B cell (primary cell): Measurements from ENCODE around the gene RNF32. TPM values are rescaled to one million over a fixed set of nuclear protein-coding genes. Genes with fewer than 3 reads are reported as not detected.

ENCODE experiments used
- ATAC-seq: fragments of 200-7000 bp; cut with Tn5 transposase; one replicate; pipeline ENCODE4 v1.10.0; 2021; ENCODE audit warnings: low read depth, mild to moderate bottlenecking, moderate number of reproducible peaks, moderate library complexity
- CTCF ChIA-PET: fragments of 350-600 bp; sonication (Branson Sonifier 250); formaldehyde crosslinking; loops from one replicate; lab custom pipeline; 2021; ENCODE audit warnings: antibody characterized with exemption, inconsistent platforms; lab: Charles Lee
- POLR2A ChIA-PET: fragments of 350-600 bp; sonication (Branson Sonifier 250); formaldehyde crosslinking; loops from one replicate; lab custom pipeline; 2021; ENCODE audit warnings: antibody characterized with exemption; lab: Charles Lee
- DNase-seq: peaks from one replicate; pipeline ENCODE4 v3.0.0; 2013
- H2AFZ ChIP-seq: 2 replicates; pipeline ENCODE4 v1.6.1; 2012; ENCODE audit warnings: mild to moderate bottlenecking, low read depth, low read length; ENCODE audit not compliant: insufficient read depth, poor library complexity, severe bottlenecking
- H3K27ac ChIP-seq, 2 donors: 1 replicate in 1 of 2; 2 replicates in 1 of 2; pipeline ENCODE4 v1.5.1; 2012 to 2013; ENCODE audit warnings: low read length in 2 of 2, mild to moderate bottlenecking in 2 of 2, moderate library complexity in 1 of 2
- H3K27me3 ChIP-seq, 4 experiments: fragments of 200-600 bp in 1 of 4; sonication (generic) in 1 of 4; replicated peaks in 1 of 4; 1 replicate in 2 of 4; 2 replicates in 2 of 4; pipeline versions ENCODE4 v1.6.1 to v1.7.0; 2013 to 2016; ENCODE audit warnings: low read length in 3 of 4, mild to moderate bottlenecking in 2 of 4, mixed read lengths in 1 of 4, moderate library complexity in 1 of 4; ENCODE audit not compliant: insufficient read depth in 4 of 4, control insufficient read depth in 3 of 4; ENCODE audit errors: control extremely low read depth in 1 of 4
- H3K36me3 ChIP-seq, 2 experiments: replicated peaks in 1 of 2; 1 replicate in 1 of 2; 2 replicates in 1 of 2; pipeline versions ENCODE4 v1.6.1 to v1.7.1; 2013; ENCODE audit warnings: low read length in 1 of 2; ENCODE audit not compliant: insufficient read depth in 2 of 2, control insufficient read depth in 1 of 2; ENCODE audit errors: control extremely low read depth in 1 of 2, extremely low read depth in 1 of 2
- H3K4me1 ChIP-seq, 2 donors: fragments of 200-600 bp in 1 of 2; sonication (generic) in 1 of 2; 1 replicate in 1 of 2; 2 replicates in 1 of 2; pipeline versions ENCODE4 v1.5.1 to v1.6.1; 2013 to 2017; ENCODE audit warnings: low read length in 2 of 2; ENCODE audit not compliant: control insufficient read depth in 2 of 2, insufficient read depth in 2 of 2
- H3K4me2 ChIP-seq: replicated peaks from 2 replicates; pipeline ENCODE3; 2012; ENCODE audit warnings: mild to moderate bottlenecking, low read depth, low read length; ENCODE audit not compliant: poor library complexity, severe bottlenecking
- H3K4me3 ChIP-seq, 5 experiments: fragments of 200-600 bp in 1 of 5; sonication (generic) in 1 of 5; 1 replicate in 3 of 5; 2 replicates in 2 of 5; pipeline versions ENCODE4 v1.5.1 to v1.7.0; 2011 to 2016; ENCODE audit warnings: low read length in 4 of 5, mild to moderate bottlenecking in 4 of 5, low read depth in 2 of 5, control low read depth in 1 of 5, moderate library complexity in 1 of 5; ENCODE audit not compliant: insufficient read depth in 1 of 5; ENCODE audit errors: control extremely low read depth in 1 of 5, extremely low read depth in 1 of 5
- H3K79me2 ChIP-seq: fragments of 200-600 bp; sonication (generic); one replicate; pipeline ENCODE4 v1.6.0; 2016; ENCODE audit warnings: low read length; ENCODE audit not compliant: control insufficient read depth, insufficient read depth
- H3K9ac ChIP-seq: fragments of 200-600 bp; sonication (generic); 2 replicates; pipeline ENCODE4 v1.6.1; 2017; ENCODE audit warnings: mild to moderate bottlenecking, low read length, moderate library complexity
- H3K9me3 ChIP-seq, 3 donors: one replicate each; pipeline versions ENCODE4 v1.6.1 to v1.7.1; 2013; ENCODE audit warnings: low read length in 2 of 3; ENCODE audit not compliant: control insufficient read depth in 2 of 3, insufficient read depth in 1 of 3; ENCODE audit errors: control extremely low read depth in 1 of 3
- H4K20me1 ChIP-seq: 2 replicates; pipeline ENCODE4 v1.6.0; 2012; ENCODE audit warnings: mild to moderate bottlenecking, low read length; ENCODE audit not compliant: insufficient read depth, control insufficient read depth, poor library complexity, severe bottlenecking
- H3K27ac Mint-ChIP-seq: one replicate; pipeline ENCODE4 v1.8.0; 2021; ENCODE audit warnings: mixed read lengths
- H3K27me3 Mint-ChIP-seq: one replicate; pipeline ENCODE4 v1.8.0; 2021; ENCODE audit warnings: mixed read lengths
- H3K4me1 Mint-ChIP-seq: one replicate; pipeline ENCODE4 v1.8.0; 2021; ENCODE audit warnings: mixed read lengths
- H3K4me3 Mint-ChIP-seq: one replicate; pipeline ENCODE4 v1.8.0; 2021; ENCODE audit warnings: mixed read lengths
- H3K9me3 Mint-ChIP-seq: one replicate; pipeline ENCODE4 v1.8.0; 2022; ENCODE audit warnings: mixed read lengths; ENCODE audit not compliant: insufficient read depth
- EZH2 ChIP-seq: IDR thresholded peaks from 2 replicates; pipeline ENCODE4 v1.6.1; 2012; ENCODE audit warnings: borderline replicate concordance, low read depth, mild to moderate bottlenecking, moderate library complexity, low read length; ENCODE audit not compliant: insufficient read depth, poor library complexity, severe bottlenecking
- WGBS: methylation state at CpG from one replicate; pipeline ENCODE4 v1.1.5; 2013; ENCODE audit warnings: missing lambda C conversion rate; ENCODE audit not compliant: insufficient coverage; 5-methylcytosine and 5-hydroxymethylcytosine counted together
- intact Hi-C: fragments of 100-400 bp; cut with micrococcal nuclease; formaldehyde crosslinking; loops from one replicate; pipeline ENCODE4 v1.10.0; 2022
- polyA plus RNA-seq: library from polyadenylated mRNA; depleted of rRNA; stranded (reverse); fragments of >200 nt; gene quantifications from 2 replicates; pipeline ENCODE4 v1.2.3, GENCODE V29; 2012
- total RNA-seq, 2 donors: library from RNA; stranded (reverse); fragments of 120-200 nt in 1 of 2; gene quantifications; 1 replicate in 1 of 2; 2 replicates in 1 of 2; pipeline versions ENCODE4 v1.2.3 to v1.2.4, GENCODE V29; 2013 to 2022
- TF ChIP-seq, protein P1 (sequence below): fragments of 200-600 bp; IDR thresholded peaks from one replicate; pipeline ENCODE4 v1.8.0; 2022; ENCODE audit warnings: antibody characterized with exemption, mild to moderate bottlenecking

The RNF32 gene
- total and polyA plus RNA-seq, 2 donors (not counting 1 experiment from before 2014, with no cell fraction given) = 1.6 to 2.3 TPM

DNA sequence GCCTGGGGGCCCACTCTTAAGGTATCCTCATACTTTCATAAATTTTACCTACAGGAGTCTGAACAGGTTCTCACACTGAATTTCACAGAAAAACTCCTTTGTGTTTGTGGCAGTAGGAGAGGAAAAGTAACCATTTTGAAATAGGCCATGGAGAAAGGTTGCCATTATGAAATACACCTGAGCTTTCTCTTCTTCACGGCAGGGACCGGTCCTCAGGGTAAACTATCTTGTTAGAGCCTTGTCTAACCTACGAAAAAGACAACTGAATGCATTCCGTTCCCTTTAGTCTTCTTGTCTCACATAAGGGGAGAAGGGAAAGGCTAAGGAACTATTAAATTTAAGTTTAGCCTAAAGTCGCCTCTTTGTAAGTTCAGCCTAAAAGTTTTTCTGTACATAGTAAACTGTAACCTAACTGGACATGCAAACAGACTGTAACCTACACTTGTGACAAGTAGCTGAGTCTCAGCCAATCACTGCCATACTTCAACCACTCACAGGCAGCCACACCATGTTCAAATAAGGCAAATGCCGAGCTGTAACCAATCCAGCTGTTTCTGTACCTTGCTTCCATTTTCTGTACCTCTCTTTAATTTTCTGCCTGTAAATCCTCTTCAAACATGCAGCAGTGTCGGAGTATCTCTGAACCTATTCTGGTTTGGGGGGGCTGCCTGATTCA, 14.2 kb upstream of the RNF32 start:
- no peak overlapping the region for H2AFZ ChIP-seq
- Mint-ChIP-seq H3K9me3 (peaks cover 16% of the 10 kb centered on the region), H3K27me3 (peaks cover 10% of the 10 kb centered on the region), H3K4me3 (no peak overlapping the region), H3K4me1 (no peaks in the 10 kb centered on the region), H3K27ac (no peak overlapping the region)
- WGBS = 96% methylated on average over 3 of the region's 7 CpGs
- no peaks in the 10 kb centered on the region for H3K36me3 ChIP-seq
- intact Hi-C loops = no loop called here
- no peaks in the 10 kb centered on the region for H3K4me1 ChIP-seq
- H3K79me2 ChIP-seq = no peaks in the 10 kb centered on the region
- H3K9me3 ChIP-seq = peaks cover 0 to 22% (median 18%) of the 10 kb centered on the region in 3 donors
- no peaks in the 10 kb centered on the region for H4K20me1 ChIP-seq
- ChIA-PET CTCF (interaction anchor here (0.7 kb wide), 1 partner anchor 624 kb away, joined by 4 read pairs; no protein-coding TSS in a partner anchor), POLR2A (no interaction called here)
- H3K4me3 ChIP-seq = no peak overlapping the region
- DNase-seq = no peak
- no peak overlapping the region for H3K27ac ChIP-seq
- ATAC-seq = no peak
- no peak overlapping the region for H3K4me2 ChIP-seq
- no peak for TF ChIP-seq EZH2
- TF ChIP-seq, protein P1, sequence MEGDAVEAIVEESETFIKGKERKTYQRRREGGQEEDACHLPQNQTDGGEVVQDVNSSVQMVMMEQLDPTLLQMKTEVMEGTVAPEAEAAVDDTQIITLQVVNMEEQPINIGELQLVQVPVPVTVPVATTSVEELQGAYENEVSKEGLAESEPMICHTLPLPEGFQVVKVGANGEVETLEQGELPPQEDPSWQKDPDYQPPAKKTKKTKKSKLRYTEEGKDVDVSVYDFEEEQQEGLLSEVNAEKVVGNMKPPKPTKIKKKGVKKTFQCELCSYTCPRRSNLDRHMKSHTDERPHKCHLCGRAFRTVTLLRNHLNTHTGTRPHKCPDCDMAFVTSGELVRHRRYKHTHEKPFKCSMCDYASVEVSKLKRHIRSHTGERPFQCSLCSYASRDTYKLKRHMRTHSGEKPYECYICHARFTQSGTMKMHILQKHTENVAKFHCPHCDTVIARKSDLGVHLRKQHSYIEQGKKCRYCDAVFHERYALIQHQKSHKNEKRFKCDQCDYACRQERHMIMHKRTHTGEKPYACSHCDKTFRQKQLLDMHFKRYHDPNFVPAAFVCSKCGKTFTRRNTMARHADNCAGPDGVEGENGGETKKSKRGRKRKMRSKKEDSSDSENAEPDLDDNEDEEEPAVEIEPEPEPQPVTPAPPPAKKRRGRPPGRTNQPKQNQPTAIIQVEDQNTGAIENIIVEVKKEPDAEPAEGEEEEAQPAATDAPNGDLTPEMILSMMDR = no peak
- H3K9ac ChIP-seq = no peak overlapping the region
- H3K27me3 ChIP-seq = peaks cover 0 to 12% (median 2%) of the 10 kb centered on the region in 4 experiments

DNA sequence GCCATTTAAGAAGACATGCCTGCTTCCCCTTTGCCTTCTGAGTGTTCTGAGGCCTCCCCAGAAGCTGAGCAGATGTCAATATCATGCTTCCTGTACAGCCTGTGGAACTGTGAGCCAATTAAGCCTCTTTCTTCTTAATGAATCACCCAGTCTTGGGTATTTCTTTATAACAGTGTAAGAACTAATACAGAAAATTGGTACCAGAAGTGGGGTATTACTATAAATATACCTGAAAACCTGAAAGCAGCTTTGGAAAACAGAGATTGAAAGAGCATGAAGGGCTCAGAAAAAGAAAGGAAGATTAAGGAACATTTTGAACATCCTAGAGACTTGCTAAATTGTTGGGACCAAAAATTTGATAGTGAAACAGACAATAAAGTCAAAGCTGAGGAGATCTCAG, 12.0 kb upstream of the RNF32 start:
- peaks cover 0 to 7% (median 0%) of the 10 kb centered on the region in 4 experiments for H3K27me3 ChIP-seq
- H3K9me3 ChIP-seq = peaks cover 0 to 18% (median 18%) of the 10 kb centered on the region in 3 donors
- H4K20me1 ChIP-seq = no peaks in the 10 kb centered on the region
- Mint-ChIP-seq H3K27me3 (no peaks in the 10 kb centered on the region), H3K9me3 (peaks cover 14% of the 10 kb centered on the region), H3K4me1 (no peaks in the 10 kb centered on the region), H3K4me3 (no peak overlapping the region), H3K27ac (no peak overlapping the region)
- H2AFZ ChIP-seq = no peak overlapping the region
- H3K36me3 ChIP-seq = no peaks in the 10 kb centered on the region
- H3K9ac ChIP-seq = no peak overlapping the region
- ATAC-seq (no peak), DNase-seq (no peak)
- TF ChIP-seq EZH2 = no peak
- TF ChIP-seq, protein P1 = no peak
- H3K27ac ChIP-seq = no peak overlapping the region
- intact Hi-C loops = no loop called here
- no peaks in the 10 kb centered on the region for H3K79me2 ChIP-seq
- no peak overlapping the region for H3K4me3 ChIP-seq
- POLR2A ChIA-PET = no interaction called here
- no peak overlapping the region for H3K4me2 ChIP-seq
- CTCF ChIA-PET = no interaction called here
- H3K4me1 ChIP-seq = no peaks in the 10 kb centered on the region
